ENCODE measurements around the gene KDM6A.
"Not testable (repeated sequence)": the region's sequence is repeated elsewhere in the genome, so short reads cannot be mapped to it uniquely, and the experiment has no call there.

KDM6A gene

DNA sequence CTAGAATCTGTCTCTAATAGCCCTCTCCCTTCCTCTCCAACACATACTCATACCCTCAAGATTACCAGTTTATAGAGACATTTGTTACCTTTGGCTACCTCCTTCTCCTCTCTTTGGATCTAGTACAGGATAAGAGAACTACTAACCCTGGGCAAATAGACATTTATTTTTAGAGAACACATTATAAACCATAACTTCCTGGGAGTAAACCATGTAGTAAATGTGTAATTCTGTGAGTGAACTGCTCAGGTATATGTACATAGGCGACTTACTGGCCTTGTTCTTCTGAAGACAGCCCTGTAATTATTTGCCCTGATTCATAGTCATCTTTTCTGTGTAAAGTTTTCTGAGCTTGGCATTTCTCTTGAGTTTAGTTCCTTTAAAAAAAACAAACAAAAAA, 94.2 kb downstream of the KDM6A start:
- DNase-seq: no peak

DNA sequence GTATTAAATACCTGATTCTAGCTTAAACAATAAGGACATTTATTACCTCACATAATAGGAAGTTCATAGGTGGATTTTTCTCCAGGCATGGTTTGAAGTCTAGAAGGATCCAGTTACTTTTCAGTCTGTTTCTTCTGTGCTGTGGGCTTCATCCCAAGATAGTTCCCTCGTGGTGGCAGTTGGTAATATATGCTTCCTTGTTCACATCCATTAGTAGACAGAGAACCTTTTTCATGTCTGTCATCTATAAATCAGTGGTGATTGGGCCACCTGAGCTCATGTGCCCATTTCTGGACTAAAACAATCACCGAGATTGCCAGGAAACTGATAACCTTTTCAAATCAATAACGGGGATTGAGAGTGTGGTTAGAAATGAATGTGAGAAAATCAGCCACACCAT, 97.7 kb downstream of the KDM6A start:
- no peak for DNase-seq

DNA sequence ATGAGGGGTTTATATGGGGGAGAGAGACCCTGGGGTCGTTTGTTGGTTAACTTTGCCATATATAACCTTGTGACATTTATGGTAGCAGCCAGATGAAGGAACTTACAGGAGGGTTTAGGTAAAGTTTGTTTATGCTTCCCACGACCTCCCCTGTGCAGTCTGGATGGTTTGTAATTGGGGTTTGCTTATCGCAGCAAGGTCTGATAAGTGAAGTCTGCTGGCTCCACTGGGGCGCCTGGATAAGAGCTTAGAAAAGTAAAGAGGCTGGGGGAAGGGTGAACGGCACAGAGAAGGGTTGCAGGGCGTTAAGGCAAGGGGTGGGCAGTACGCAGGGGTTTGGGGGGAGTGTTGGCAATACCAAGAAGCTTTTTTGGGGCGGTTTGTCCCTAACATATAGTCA, 98.7 kb downstream of the KDM6A start:
- DNase-seq: no peak

DNA sequence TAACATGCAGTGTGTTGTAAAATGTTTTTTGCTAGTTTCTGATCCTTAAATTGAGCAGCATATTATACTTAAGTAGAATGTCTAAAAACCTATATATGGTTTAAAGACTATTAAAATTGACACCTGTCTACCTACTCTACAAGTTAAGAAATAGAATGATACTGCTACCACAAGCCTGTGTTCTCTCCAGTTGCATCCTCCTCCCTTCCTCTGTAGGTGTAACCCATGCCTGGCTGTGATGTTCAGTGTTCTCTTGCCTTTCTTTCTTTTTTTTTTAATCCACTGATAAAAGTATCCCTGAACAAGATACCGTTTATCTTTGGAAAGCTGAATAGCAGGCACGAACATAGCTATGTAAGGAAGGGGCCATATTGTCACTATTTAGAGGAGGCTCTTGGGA, 99.1 kb downstream of the KDM6A start:
- no peak for DNase-seq

DNA sequence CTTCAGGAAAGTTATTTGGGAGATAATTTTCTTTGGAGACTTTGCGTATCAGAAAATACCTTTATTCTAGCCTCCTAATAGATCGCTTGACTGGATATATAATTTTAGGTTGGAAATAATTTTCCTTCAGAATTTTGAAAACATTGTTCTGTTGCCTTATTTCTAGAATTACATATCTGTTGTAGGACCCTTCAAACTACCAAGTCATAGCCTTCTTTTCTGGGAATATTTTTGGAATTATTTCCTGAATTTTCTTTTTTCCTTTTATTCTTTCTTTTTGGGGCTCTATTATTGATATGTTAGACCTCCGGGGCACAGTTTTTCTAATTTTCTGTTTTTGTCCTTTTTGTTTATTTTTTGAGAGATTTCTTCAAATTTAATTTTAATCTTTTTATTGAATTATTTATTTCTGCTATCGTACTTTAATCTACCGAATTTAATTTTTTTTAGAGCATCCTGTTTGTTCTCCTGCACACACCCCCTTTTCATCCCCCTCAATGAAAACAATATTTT, 100.5 kb downstream of the KDM6A start:
- DNase-seq: no peak

DNA sequence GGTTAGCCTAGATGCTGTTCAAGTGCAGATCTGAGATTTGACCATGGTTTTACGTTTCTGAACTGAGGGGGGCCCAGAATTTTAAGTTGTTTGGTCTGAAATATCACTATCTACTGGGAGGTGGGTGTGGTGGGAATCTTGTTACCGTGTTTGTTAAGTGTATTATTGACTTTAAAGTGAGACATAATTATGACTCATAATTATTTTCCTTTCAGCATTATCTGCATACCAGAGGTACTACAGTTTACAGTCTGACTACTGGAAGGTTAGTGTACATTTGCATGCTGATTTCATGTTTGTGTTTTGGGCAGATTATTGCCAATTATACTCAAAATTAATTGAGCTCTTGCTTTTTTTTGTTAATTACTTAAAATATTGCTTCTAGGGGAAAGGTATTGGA, 101.5 kb downstream of the KDM6A start:
- DNase-seq: no peak

DNA sequence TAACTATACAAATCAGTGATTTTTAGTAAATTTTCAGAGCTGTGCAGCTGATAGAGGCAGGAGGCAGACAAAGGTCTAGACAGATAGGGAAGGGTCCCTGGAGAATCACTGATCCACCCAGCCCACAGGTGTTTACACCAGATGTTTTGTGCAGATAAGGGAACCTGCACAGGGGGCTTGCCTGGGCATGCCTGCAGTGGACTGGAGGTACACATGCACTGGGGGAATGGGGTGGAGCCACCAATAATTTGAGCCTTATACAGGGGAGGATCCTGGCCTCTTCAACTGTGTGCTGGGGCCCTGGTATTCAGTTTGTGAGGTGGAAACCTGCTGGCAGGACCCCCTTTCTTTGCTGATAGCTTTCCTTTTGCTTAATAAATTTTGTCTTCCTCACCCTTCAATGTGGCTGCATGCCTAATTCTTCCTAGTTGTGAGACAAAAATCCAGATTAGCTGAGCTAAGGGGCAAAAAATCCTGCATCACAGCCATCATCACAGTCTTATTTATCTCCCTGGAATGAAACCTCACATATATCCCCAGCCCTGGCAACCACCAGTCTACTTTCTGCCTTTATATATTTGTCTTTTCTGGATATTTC, 102.8 kb downstream of the KDM6A start:
- no peak for DNase-seq

DNA sequence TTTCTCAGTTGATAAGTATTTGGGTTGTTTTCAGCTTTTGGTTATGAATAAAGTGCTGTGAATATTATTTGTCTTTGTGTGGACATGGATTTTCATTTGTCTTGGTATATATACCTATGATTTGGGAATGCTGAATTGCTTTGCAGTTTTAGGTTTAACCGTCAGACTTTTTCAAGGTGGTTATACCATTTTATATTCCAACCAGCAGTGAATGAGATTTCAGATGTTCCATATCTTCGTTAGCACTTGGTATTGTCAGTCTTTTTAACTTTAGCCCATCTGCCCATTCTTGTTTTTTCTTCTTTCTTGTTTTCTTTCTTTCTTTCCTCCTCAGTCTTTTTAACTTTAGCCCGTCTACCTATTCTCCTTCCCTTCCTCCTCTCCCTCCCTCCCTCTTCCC, 106.0 kb downstream of the KDM6A start:
- no peak for DNase-seq

DNA sequence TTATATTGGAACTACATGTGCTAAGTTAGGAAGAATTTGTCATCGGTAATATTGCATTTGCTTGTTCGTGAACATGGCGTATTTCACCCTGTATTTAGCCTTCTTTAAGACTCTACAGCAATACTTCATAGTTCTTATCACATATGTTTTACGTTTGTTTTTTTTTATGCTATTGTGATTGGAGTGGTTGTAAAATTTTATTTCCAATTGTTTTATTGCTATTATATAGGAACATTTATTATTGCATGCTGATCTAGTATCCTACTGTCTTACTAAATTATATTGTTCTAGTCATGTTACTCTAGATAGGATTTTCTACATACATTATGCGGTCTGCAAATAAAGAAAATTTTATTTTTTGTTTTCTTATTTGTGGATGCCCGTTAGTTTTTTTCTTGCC, 107.4 kb downstream of the KDM6A start:
- DNase-seq: no peak

DNA sequence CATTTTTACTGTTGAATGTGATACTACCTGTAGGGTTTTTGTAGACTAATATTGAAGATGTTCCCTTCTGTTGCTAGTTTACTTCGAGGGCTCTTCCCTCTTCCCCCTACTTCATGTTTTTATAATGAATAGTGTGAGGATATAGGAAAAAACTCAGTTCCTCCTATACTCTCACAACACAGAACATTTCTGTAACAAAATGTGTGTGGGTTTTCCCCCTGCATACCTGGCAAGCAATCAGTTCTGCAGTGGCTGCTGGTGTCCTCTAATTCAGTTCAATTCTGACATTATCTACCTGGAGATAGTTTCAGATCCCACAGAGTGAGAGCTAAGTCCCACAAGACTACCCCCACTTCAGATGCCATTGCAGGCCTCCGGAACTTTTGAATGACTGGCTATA, 107.9 kb downstream of the KDM6A start:
- DNase-seq: no peak

DNA sequence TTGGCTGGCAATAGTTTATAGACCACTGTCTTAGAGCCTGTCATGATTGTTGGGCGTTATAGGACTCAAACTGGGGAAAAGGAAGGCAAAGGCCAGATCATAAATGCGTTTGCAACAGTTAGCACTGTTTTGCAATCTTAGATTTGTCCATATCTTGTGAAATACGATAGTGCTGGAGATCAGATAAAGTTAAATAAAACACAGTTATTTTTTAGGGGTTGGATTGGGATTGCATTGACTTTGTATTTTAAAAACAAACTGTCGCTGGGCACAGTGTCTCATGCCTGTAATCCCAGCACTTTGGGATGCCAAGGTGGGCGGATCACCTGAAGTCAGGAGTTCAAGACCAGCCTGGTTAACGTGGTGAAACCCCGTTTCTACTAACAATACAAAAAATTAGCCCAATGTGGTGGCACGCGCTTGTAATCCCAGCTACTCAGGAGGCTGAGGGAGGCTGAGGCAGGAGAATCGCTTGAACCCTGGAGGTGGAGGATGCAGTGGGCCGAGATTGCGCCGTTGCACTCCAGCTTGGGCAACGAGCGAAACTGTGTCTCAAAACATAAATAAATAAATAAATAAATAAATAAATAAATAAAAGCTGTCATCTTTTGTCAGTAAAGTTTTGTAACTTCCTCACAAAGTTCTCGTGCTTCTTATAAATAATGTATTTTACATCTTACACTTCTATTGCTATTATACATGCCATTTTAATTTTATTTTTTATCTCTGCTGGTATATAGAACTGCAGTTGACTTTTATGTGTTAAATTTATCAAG, 117.2 kb downstream of the KDM6A start:
- DNase-seq: no peak

DNA sequence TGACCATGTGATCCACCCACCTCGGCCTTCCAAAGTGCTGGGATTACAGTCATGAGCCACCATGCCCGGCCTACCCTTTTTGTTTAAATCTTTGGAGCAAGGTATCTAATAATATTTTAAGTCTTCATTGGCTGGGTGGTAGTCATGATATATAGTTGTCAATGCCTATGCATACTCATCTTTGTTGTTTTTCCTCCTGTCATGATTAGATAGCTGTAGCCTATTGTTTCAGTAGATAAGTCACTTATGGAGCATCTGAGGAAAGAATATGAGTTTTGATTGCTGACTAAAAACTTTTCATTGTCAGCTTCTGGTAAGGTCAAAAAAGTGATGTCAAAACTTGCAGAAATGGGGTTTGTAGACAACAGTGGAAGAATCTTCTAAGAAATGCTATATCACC, 119.8 kb downstream of the KDM6A start:
- no peak for DNase-seq

DNA sequence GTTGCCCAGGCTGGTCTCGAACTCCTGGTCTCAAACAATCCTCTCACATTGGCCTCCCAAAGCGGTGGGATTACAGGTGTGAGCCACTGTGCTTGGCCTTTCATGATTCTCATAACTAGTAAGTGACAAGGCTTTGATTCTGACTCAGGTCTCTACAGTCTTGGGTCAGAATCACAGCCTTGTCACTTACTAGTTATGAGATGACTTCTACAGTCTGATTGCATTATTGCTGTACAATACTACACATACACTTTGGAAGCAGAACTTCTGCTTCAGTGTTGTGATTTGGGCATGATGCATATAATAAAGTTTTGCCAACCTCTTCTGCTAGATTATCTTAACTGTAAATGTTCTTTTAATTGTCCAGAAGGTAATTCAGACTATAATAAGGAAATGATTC, 123.3 kb downstream of the KDM6A start:
- no peak for DNase-seq

DNA sequence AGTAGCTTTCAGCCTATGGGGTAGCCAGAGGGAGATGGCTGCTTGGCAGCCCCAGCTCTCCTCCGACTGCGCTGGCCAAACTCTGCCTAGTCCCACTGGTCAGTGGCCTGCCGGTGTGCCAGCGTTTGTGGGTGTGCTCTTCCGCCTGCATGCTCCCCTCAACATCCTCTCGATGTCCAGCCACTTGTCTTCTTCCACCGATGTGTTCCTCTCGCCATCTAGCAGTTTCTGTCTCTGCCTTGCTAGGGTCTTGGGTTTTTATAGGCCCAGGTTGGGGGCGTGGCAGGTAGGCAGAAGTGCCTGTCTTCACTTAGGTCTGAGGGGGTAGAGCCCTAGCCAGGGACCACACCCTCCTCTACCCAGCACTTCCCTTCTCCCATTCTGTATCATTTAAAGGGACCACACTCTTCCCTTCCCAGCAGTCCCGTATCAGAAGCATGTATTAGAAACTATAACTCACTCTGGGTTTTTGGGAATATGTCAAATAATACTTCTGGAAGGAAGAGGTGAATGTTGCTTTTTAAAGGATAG, 124.4 kb downstream of the KDM6A start:
- DNase-seq: peak; percentile 4

DNA sequence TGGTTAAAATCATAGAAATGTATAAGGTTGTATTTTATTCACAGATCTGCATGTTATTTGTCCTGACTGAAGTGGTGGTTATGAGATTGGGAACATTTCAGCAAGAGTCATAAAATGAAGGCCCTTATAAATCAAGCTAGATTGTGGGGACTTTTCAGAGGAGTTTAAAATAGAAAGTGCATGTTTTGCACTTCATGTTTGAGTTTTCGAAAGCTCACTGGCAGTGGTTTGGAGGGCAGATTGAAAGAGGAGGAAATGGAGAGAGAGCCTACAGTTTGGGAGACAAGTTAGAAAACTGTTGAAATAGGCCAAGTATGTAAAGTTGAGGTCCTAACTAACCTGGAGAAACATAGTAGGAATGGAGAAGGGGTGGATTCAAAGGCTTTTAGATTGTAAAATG, 124.9 kb downstream of the KDM6A start:
- no peak for DNase-seq

DNA sequence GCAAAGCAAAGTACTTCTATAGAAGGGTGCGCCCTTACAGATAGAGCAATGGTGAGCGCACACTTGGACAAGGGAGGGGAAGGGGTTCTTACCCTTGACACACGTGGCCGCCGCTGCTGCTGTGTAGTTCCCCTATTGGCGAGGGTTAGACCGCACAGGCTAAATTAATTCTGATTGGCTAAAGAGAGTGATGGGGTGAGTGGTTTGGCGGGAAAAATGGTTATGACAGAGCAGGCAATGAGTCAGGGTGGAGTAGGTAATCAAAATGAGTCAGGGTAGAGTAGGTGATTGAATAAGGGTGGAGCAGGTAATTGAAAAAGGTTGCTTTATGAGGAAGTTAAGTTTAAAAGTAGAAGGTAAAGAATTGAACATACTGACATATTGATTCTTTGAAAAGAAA, 126.2 kb downstream of the KDM6A start:
- not testable (repeated sequence) for DNase-seq

DNA sequence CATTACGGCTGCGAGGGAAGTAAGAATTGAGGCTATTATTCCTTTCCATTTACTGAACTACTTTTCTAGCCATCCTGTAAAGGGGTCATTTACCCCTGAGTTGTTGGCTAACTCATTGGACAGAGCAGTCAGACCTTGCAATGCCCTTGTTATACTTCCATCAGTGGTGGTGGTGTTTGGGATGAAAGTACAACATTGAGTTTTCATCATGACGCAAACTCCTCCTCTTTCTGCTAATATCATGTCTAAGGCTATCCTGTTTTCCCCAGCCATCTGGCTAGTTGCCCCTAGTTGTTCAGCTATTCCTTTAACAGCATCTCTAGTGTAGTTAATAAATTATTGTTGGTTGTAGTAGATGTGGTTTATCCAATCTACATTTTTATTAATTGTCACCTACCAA, 126.9 kb downstream of the KDM6A start:
- not testable (repeated sequence) for DNase-seq

DNA sequence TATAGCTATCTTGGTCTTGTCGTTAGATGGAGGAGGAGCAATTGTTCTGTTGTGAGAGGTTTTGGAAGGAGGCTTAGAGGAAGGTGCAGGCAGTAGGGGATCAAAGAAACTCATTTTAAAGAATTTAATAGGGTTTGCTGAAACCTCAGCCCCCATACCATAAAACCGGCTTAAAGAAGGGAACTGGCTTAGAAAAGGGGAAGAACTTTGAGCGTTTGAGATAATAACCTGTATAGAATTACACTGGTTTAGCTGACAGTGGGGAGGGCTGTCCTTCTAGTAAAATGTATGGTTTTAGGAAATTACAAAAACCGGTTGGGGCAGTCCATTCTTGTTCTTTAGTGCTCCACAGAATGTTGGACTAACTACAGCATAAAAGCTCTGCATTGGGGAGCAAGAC, 128.1 kb downstream of the KDM6A start:
- no peak for DNase-seq

DNA sequence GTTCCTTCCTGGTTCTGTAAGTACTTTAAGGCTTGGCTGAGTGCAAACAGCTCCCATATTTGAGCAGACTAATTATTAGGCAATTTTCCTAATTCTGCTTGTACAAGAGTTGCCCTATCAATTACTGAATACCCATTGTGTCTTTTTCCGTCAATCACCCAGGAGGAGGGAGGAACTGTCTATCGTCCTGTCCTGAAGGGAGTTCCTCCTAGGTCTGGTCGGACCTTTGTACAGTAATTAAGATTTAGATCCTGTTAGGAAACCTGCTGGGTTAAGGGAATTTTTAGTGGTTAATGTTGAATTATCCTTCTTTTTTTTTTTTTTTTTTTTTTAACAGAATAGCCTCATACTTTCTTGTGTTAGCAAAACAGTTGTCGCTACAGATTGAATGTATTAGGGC, 130.1 kb downstream of the KDM6A start:
- DNase-seq: no peak

DNA sequence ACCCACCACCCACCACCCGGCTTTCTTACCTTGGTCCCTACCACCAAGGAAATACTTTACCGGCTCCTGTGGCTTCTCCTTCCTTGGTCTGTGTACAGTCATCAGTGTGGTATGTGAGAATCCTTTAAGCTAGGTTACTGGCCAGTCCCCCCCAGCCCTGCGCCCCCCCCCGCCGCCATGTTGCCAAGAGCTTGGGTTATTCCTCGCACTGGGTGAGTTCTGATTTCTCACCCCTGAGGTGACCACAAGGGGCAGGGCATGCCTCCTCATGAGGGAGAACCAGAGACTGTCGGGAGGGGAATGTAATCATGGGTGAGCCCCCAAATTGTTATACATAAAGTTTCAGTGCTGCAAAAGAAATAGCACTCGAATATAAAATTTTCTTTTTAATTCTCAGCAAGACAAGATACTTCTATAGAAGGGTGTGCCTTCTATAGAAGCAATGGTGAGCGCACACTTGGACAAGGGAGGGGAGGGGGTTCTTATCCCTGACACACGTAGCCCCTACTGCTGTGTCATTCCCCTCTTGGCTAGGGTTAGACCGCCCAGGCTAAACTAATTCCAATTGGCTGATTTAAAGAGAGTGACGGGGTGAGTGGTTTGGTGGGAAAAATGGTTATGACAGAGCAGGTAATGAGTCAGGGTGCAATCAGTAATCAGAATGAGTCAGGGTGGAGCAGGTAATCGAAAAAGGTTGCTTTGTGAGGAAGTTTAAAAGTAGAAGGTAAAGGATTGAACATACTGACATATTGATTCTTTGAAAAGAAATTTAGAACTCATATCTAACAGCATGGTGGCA, 133.2 kb downstream of the KDM6A start:
- DNase-seq: no peak

DNA sequence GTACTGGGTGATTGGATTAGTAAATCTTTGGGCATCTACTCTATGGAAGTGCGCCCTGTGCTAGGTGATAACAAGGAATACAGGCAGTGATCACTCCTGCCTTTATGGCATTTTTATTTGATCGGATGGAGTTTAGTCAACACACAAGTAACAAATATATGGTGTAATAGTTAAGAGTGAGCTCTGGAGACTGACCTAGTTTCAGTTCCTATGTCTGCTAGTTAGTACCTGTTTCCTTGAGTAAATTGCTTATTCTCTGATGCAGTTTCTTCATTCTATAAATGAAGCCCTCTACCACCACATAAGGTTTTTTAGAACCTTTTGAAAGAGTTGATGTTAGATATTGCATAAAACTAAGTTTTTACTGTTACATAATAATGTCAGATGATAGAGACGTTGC, 134.6 kb downstream of the KDM6A start:
- DNase-seq: no peak

DNA sequence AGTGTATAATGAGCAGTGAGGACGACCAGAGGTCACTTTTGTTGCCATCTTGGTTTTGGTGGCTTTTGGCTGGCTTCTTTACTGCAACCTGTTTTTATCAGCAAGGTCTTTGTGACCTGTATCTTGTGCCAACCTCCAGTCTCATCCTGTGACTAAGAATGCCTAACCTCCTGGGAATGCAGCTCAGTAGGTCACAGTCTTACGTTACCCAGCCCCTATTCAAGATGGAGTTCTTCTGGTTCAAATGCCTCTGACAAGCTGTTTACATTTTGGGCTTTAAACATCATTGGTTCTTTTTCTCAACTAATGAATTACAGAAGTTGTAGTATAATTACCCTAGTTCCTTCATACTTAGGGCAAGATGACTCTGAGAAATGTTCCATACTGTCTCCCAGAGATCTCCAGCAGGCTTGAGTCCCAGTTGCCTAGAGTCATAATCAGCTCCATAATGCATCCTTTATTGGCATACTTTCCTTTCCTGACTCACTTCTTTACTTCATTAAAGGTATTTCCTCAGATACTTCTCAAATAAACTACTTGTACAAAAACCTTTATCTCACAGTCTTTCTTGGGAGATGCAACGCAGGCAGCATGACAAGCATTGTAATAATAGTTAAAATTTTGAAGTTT, 136.5 kb downstream of the KDM6A start:
- DNase-seq: no peak

DNA sequence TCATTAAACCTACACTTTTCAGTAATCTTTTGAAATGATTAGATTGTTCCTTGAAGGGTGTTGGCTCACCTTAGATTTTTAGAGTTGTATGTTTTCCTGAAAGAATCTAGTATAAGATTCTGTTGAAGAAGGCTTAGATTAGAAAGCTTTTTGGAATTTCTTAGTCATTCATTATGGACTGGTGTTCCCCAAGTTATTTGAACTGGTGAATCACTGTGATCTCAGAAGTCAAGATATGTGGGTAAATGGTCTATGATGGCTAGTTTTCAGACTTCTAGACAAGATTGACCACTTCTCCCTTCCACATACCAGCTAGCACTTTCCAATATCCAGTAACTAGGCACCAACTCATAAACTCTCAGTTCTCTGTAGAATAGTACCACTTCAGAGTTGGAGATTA, 138.1 kb downstream of the KDM6A start:
- no peak for DNase-seq
